Measurements from ENCODE around the gene IMMP2L.

DNA sequence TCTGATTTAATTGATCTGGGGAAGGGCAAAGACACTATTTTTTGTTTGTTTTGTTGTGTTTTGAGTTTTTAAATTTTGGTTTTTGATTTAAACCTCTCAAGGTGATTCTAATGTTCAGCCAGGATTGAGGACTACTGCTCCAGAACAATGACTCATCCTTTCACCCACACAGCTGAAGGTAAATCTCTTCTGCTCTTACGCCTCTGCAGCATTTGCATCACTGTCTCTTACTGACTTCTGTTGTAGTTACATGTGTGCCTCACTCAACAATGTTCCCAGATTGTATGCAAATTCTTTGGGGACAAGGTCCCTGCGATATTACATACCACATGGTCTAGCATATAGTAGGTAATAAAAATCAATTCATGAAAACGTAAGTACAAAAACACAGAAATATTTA is 938.9 kb downstream of the IMMP2L start:
- TF ChIP-seq, protein P1, sequence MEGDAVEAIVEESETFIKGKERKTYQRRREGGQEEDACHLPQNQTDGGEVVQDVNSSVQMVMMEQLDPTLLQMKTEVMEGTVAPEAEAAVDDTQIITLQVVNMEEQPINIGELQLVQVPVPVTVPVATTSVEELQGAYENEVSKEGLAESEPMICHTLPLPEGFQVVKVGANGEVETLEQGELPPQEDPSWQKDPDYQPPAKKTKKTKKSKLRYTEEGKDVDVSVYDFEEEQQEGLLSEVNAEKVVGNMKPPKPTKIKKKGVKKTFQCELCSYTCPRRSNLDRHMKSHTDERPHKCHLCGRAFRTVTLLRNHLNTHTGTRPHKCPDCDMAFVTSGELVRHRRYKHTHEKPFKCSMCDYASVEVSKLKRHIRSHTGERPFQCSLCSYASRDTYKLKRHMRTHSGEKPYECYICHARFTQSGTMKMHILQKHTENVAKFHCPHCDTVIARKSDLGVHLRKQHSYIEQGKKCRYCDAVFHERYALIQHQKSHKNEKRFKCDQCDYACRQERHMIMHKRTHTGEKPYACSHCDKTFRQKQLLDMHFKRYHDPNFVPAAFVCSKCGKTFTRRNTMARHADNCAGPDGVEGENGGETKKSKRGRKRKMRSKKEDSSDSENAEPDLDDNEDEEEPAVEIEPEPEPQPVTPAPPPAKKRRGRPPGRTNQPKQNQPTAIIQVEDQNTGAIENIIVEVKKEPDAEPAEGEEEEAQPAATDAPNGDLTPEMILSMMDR (IDR thresholded peaks at IDR 0.05; ENCODE audit: insufficient read depth, low read length, poor library complexity, severe bottlenecking), result no peak
- no peak for TF ChIP-seq EZH2phosphoT487 (conservative IDR thresholded peaks at IDR 0.05; ENCODE audit: low read length)

Data from SU-DHL-6 (cell line).